ENCODE data around the gene RCOR1.

RCOR1 gene

GRCh38 chr14:102645746-102646440, 53.4 kb downstream of the RCOR1 start:
- no peaks in the 10 kb centered on the region for H3K36me3 ChIP-seq
- TF ChIP-seq CTCF (IDR thresholded peaks at IDR 0.05; ENCODE audit: low read depth, low read length) = no peak
- H3K27me3 ChIP-seq = no peaks in the 10 kb centered on the region
- peaks cover 6% of the 10 kb centered on the region for H3K4me1 ChIP-seq
- no peaks in the 10 kb centered on the region for H3K9me3 ChIP-seq
- no peak for DNase-seq
- no peak overlapping the region for H3K4me3 ChIP-seq (ENCODE audit: low read depth, low read length)

GRCh38 chr14:102646615-102647014, 54.2 kb downstream of the RCOR1 start:
- no peak overlapping the region for H3K4me3 ChIP-seq (ENCODE audit: low read depth, low read length)

GRCh38 chr14:102652194-102652593, 59.7 kb downstream of the RCOR1 start:
- no peak for DNase-seq
- Histone ChIP-seq H3K4me1 (peaks cover 2% of the 10 kb centered on the region; the same call in 1 of the 2 replicates), H3K9me3 (no peaks in the 10 kb centered on the region), H3K27me3 (no peaks in the 10 kb centered on the region), H3K4me3 (ENCODE audit: low read depth, low read length) (no peak overlapping the region), H3K36me3 (no peaks in the 10 kb centered on the region)
- no peak for TF ChIP-seq CTCF (IDR thresholded peaks at IDR 0.05; ENCODE audit: low read depth, low read length)

More at GRCh38 chr14:102646615-102647014, 54.2 kb downstream of the RCOR1 start:
- H3K27me3 ChIP-seq = no peaks in the 10 kb centered on the region
- H3K36me3 ChIP-seq = no peaks in the 10 kb centered on the region
- no peaks in the 10 kb centered on the region for H3K9me3 ChIP-seq
- no peak for TF ChIP-seq CTCF (IDR thresholded peaks at IDR 0.05; ENCODE audit: low read depth, low read length)
- no peak for DNase-seq
- H3K4me1 ChIP-seq = peaks cover 6% of the 10 kb centered on the region

GRCh38 chr14:102654298-102654697, 61.8 kb downstream of the RCOR1 start:
- TF ChIP-seq CTCF (IDR thresholded peaks at IDR 0.05; ENCODE audit: low read depth, low read length) = no peak
- H3K36me3 ChIP-seq = no peaks in the 10 kb centered on the region
- H3K27me3 ChIP-seq = no peaks in the 10 kb centered on the region
- H3K4me3 ChIP-seq (ENCODE audit: low read depth, low read length) = no peak overlapping the region
- H3K4me1 ChIP-seq = peaks cover 2% of the 10 kb centered on the region; the same call in 1 of the 2 replicates
- no peak for DNase-seq
- H3K9me3 ChIP-seq = no peaks in the 10 kb centered on the region; the same call in 1 of the 2 replicates

- no peaks in the 10 kb centered on the region for H3K36me3 ChIP-seq
- no peak for TF ChIP-seq CTCF (IDR thresholded peaks at IDR 0.05; ENCODE audit: low read depth, low read length)
- H3K9me3 ChIP-seq = no peaks in the 10 kb centered on the region; the same call in 1 of the 2 replicates
- no peak overlapping the region for H3K4me3 ChIP-seq (ENCODE audit: low read depth, low read length)
- no peak for DNase-seq
- no peaks in the 10 kb centered on the region for H3K27me3 ChIP-seq
- H3K4me1 ChIP-seq = peaks cover 2% of the 10 kb centered on the region; the same call in 1 of the 2 replicates
Observed at GRCh38 chr14:102655137-102655536, 62.7 kb downstream of the RCOR1 start.

GRCh38 chr14:102659797-102660196, 67.3 kb downstream of the RCOR1 start:
- no peak for DNase-seq
- Histone ChIP-seq H3K9me3 (no peaks in the 10 kb centered on the region; the same call in 1 of the 2 replicates), H3K27me3 (no peaks in the 10 kb centered on the region), H3K4me3 (ENCODE audit: low read depth, low read length) (no peak overlapping the region), H3K36me3 (no peaks in the 10 kb centered on the region), H3K4me1 (peaks cover 20% of the 10 kb centered on the region)
- no peak for TF ChIP-seq CTCF (IDR thresholded peaks at IDR 0.05; ENCODE audit: low read depth, low read length)

All from BE2C (cell line).